Fibroblast of the aortic adventitia (primary cell): ENCODE results near the gene CARD9. TPM values are rescaled to one million over a fixed set of nuclear protein-coding genes. Genes with fewer than 3 reads are reported as not detected.
"Not testable (repeated sequence)": the region's sequence is repeated elsewhere in the genome, so short reads cannot be mapped to it uniquely, and the experiment has no call there.

Source experiments
- DNase-seq: peaks from one replicate; pipeline ENCODE4 v3.0.0-alpha.2; 2010; ENCODE audit warnings: low read depth
- H3K4me3 ChIP-seq: 2 replicates; pipeline ENCODE4 v1.5.1; 2011; ENCODE audit warnings: low read depth, mild to moderate bottlenecking, control low read depth, low read length, moderate library complexity
- CTCF ChIP-seq: IDR thresholded peaks from 2 replicates; pipeline ENCODE4 v1.5.1; 2011; ENCODE audit warnings: mild to moderate bottlenecking, low read length, control low read depth, inconsistent platforms; ENCODE audit not compliant: insufficient read depth
- total RNA-seq: library from RNA; depleted of rRNA; stranded (reverse); fragments of >200 nt; gene quantifications from 2 replicates; pipeline ENCODE4 v1.2.3, GENCODE V29; 2012; ENCODE audit warnings: low replicate concordance

The CARD9 gene
- total RNA-seq, 1 donor: 1.4 TPM

- no peak for DNase-seq
- no peak for TF ChIP-seq CTCF
- no peak overlapping the region for H3K4me3 ChIP-seq
These were observed 43.0 kb upstream of the CARD9 start for GRCh38 chr9:136416427-136416826.

GRCh38 chr9:136412962-136413361 lies 39.5 kb upstream of the CARD9 start:
- no peak overlapping the region for H3K4me3 ChIP-seq
- DNase-seq: peak; percentile 22

GRCh38 chr9:136411378-136411777 lies 37.9 kb upstream of the CARD9 start:
- TF ChIP-seq CTCF: no peak
- no peak for DNase-seq
- peak overlapping the region; percentile 92 for H3K4me3 ChIP-seq

More at GRCh38 chr9:136412962-136413361, 39.5 kb upstream of the CARD9 start:
- TF ChIP-seq CTCF: no peak

GRCh38 chr9:136410500-136411287 lies 37.2 kb upstream of the CARD9 start, which contains the start of the genes ENTR1 and PMPCA:
TSS of gene ENTR1 (minus strand) at chr9:136410614. CDS start at chr9:136410397, 217 bp downstream.
TSS of gene PMPCA (plus strand) at chr9:136410658. CDS start at chr9:136410669, 11 bp downstream.
- peak within 1 kb of the TSS; percentile 92 for H3K4me3 ChIP-seq
- DNase-seq: peak; percentile 82
- no peak for TF ChIP-seq CTCF

- no peak for TF ChIP-seq CTCF
- DNase-seq: peak; percentile 31
- H3K4me3 ChIP-seq: peak overlapping the region; percentile 92
These were observed 36.3 kb upstream of the CARD9 start for GRCh38 chr9:136409557-136410455.

- no peak overlapping the region for H3K4me3 ChIP-seq
- no peak for TF ChIP-seq CTCF
- no peak for DNase-seq
These were observed 34.4 kb upstream of the CARD9 start for GRCh38 chr9:136407911-136408310.

- not testable (repeated sequence) for DNase-seq, H3K4me3 ChIP-seq
These were observed 33.6 kb upstream of the CARD9 start for GRCh38 chr9:136407061-136407460.

- not testable (repeated sequence) for DNase-seq, H3K4me3 ChIP-seq
These were observed 32.4 kb upstream of the CARD9 start for GRCh38 chr9:136405904-136406303.
